Hepatocyte (in vitro differentiated cells): ENCODE data around the gene STUB1. TPM values are rescaled to one million over a fixed set of nuclear protein-coding genes. Genes with fewer than 3 reads are reported as not detected.
"Not testable (repeated sequence)": the region's sequence is repeated elsewhere in the genome, so short reads cannot be mapped to it uniquely, and the experiment has no call there.

Experiments used
- DNase-seq: peaks from one replicate; pipeline ENCODE4 v3.0.0-alpha.2; 2016; ENCODE audit warnings: low spot score
- H2AFZ ChIP-seq: fragments of 200-600 bp; sonication (generic); 2 replicates; pipeline ENCODE4 v1.6.0; 2016; ENCODE audit warnings: antibody characterized with exemption, mild to moderate bottlenecking
- H3K27ac ChIP-seq: fragments of 200-600 bp; sonication (generic); 2 replicates; pipeline ENCODE4 v1.5.1; 2016; ENCODE audit warnings: mild to moderate bottlenecking
- H3K27me3 ChIP-seq: fragments of 200-600 bp; sonication (generic); 2 replicates; pipeline ENCODE4 v1.6.1; 2016
- H3K36me3 ChIP-seq: fragments of 200-600 bp; sonication (generic); replicated peaks from 2 replicates; pipeline ENCODE4 v1.5.1; 2016; ENCODE audit warnings: low read depth; ENCODE audit not compliant: insufficient read depth
- H3K4me1 ChIP-seq: fragments of 200-600 bp; sonication (generic); 2 replicates; pipeline ENCODE4 v1.5.1; 2016; ENCODE audit warnings: mild to moderate bottlenecking, moderate library complexity; ENCODE audit not compliant: insufficient read depth
- H3K4me2 ChIP-seq: fragments of 200-600 bp; sonication (generic); 2 replicates; pipeline ENCODE4 v1.6.0; 2016
- H3K4me3 ChIP-seq: fragments of 200-600 bp; sonication (generic); 2 replicates; pipeline ENCODE4 v1.5.1; 2016; ENCODE audit warnings: mild to moderate bottlenecking
- H3K79me2 ChIP-seq: fragments of 200-600 bp; sonication (generic); 2 replicates; pipeline ENCODE4 v1.6.0; 2017; ENCODE audit warnings: mild to moderate bottlenecking
- H3K9me2 ChIP-seq: fragments of 200-600 bp; sonication (generic); replicated peaks from 2 replicates; pipeline ENCODE4 v1.6.0; 2017; ENCODE audit warnings: mild to moderate bottlenecking; ENCODE audit not compliant: insufficient read depth
- H3K9me3 ChIP-seq: fragments of 200-600 bp; sonication (generic); 2 replicates; pipeline ENCODE4 v1.5.1; 2016; ENCODE audit warnings: low read depth, mild to moderate bottlenecking
- H4K20me1 ChIP-seq: fragments of 200-600 bp; sonication (generic); 2 replicates; pipeline ENCODE4 v1.6.0; 2016; ENCODE audit warnings: mild to moderate bottlenecking; ENCODE audit not compliant: insufficient read depth, poor library complexity, severe bottlenecking
- CTCF ChIP-seq: fragments of 200-600 bp; sonication (generic); IDR thresholded peaks from 2 replicates; pipeline ENCODE4 v1.5.1; 2016; ENCODE audit warnings: antibody characterized with exemption, mild to moderate bottlenecking; ENCODE audit not compliant: poor library complexity
- EZH2 ChIP-seq: fragments of 200-600 bp; sonication (generic); IDR thresholded peaks from 2 replicates; pipeline ENCODE4 v1.6.1; 2016; ENCODE audit warnings: antibody characterized with exemption, mild to moderate bottlenecking, borderline replicate concordance
- EZH2phosphoT487 ChIP-seq: fragments of 200-600 bp; sonication (generic); IDR thresholded peaks from one replicate; pipeline ENCODE4 v1.6.1; 2018; ENCODE audit warnings: antibody characterized with exemption, mild to moderate bottlenecking, low read depth, moderate library complexity; ENCODE audit not compliant: unreplicated experiment, severe bottlenecking
- WGBS: methylation state at CpG from one replicate; pipeline ENCODE4 v1.1.6; 2016; ENCODE audit warnings: low lambda C conversion rate; ENCODE audit errors: missing lambda C conversion rate; 5-methylcytosine and 5-hydroxymethylcytosine counted together
- polyA plus RNA-seq: library from polyadenylated mRNA; unstranded; fragments of >200 nt; fragmentation: Nextera tagmentation; extraction: Ambion mirVana; gene quantifications from 2 replicates; pipeline ENCODE4 v1.2.1, GENCODE V29; 2016
- total RNA-seq: library from RNA; depleted of rRNA; stranded (reverse); fragments of >200 nt; gene quantifications from 2 replicates; pipeline ENCODE4 v1.2.3, GENCODE V29; 2014

The STUB1 gene
- total and polyA plus RNA-seq, 2 experiments from 2014 or later: 116 to 249 TPM

GRCh38 chr16:712740-713250 lies 32.6 kb downstream of the STUB1 start:
- not testable (repeated sequence) for H3K36me3 ChIP-seq, H3K27ac ChIP-seq, H3K4me2 ChIP-seq, H3K79me2 ChIP-seq, H3K9me3 ChIP-seq, H3K9me2 ChIP-seq, H2AFZ ChIP-seq, H3K4me3 ChIP-seq, H4K20me1 ChIP-seq
- WGBS: 46% methylated on average over 13 of the region's 13 CpGs
- peak; percentile 67 for DNase-seq
- Histone ChIP-seq H3K27me3 (peaks cover 47% of the 10 kb centered on the region), H3K4me1 (peaks cover 11% of the 10 kb centered on the region)
- peak; percentile 41 for TF ChIP-seq CTCF

GRCh38 chr16:714079-714478 lies 33.9 kb downstream of the STUB1 start:
- H3K27ac ChIP-seq: no peak overlapping the region
- no peak overlapping the region for H3K4me3 ChIP-seq
- H3K36me3 ChIP-seq: no peaks in the 10 kb centered on the region
- H4K20me1 ChIP-seq: no peaks in the 10 kb centered on the region
- H3K79me2 ChIP-seq: no peaks in the 10 kb centered on the region
- no peaks in the 10 kb centered on the region for H3K9me3 ChIP-seq
- DNase-seq: no peak
- TF ChIP-seq EZH2: no peak
- no peak for TF ChIP-seq CTCF
- no peak for TF ChIP-seq EZH2phosphoT487
- no peaks in the 10 kb centered on the region for H3K9me2 ChIP-seq
- peaks cover 37% of the 10 kb centered on the region for H3K27me3 ChIP-seq
- H3K4me1 ChIP-seq: peaks cover 11% of the 10 kb centered on the region
- 87% methylated on average over 11 of the region's 11 CpGs for WGBS
- H3K4me2 ChIP-seq: no peak overlapping the region
- H2AFZ ChIP-seq: no peak overlapping the region

- H3K27ac ChIP-seq: no peak within 1 kb of the TSS
- H3K79me2 ChIP-seq: no peaks in the 10 kb centered on the region
- H3K4me3 ChIP-seq: no peak within 1 kb of the TSS
- peaks cover 30% of the 10 kb centered on the region for H3K27me3 ChIP-seq
- peaks cover 1% of the 10 kb centered on the region for H4K20me1 ChIP-seq
- TF ChIP-seq CTCF: no peak
- TF ChIP-seq EZH2: no peak
- TF ChIP-seq EZH2phosphoT487: no peak
- H3K4me1 ChIP-seq: peaks cover 13% of the 10 kb centered on the region
- peak; percentile 95 for DNase-seq
- peak within 1 kb of the TSS; percentile 97 for H3K4me2 ChIP-seq
- H3K9me2 ChIP-seq: no peaks in the 10 kb centered on the region
- WGBS: 19% methylated on average over 48 of the region's 108 CpGs
- H3K36me3 ChIP-seq: no peaks in the 10 kb centered on the region
- no peaks in the 10 kb centered on the region for H3K9me3 ChIP-seq
- H2AFZ ChIP-seq: peak within 1 kb of the TSS; percentile 45
These were observed 34.6 kb downstream of the STUB1 start, which contains the start of gene METRN for GRCh38 chr16:714558-715476. TSS of gene METRN (plus strand) at chr16:715118. CDS start at chr16:715290, 172 bp downstream.
